GM21528 (cell line): ENCODE data around the gene TNF.
"Not testable (repeated sequence)": the region's sequence is repeated elsewhere in the genome, so short reads cannot be mapped to it uniquely, and the experiment has no call there.

Experiments used
- ATAC-seq: cut with Tn5 transposase; IDR thresholded peaks from one replicate; pipeline ENCODE4 v1.9.1; 2021; ENCODE audit warnings: mild to moderate bottlenecking, moderate library complexity; ENCODE audit not compliant: unreplicated experiment, low FRiP score

TNF gene

GRCh38 chr6:31586599-31587281, 11.4 kb downstream of the TNF start:
- no peak for ATAC-seq

- no peak for ATAC-seq
Observed at GRCh38 chr6:31587791-31588777, 12.7 kb downstream of the TNF start.

- ATAC-seq: no peak
Observed at GRCh38 chr6:31588871-31589650, 13.7 kb downstream of the TNF start.

GRCh38 chr6:31590691-31591090, 15.3 kb downstream of the TNF start:
- ATAC-seq: not testable (repeated sequence)

GRCh38 chr6:31592396-31592771, 17.0 kb downstream of the TNF start:
- no peak for ATAC-seq

GRCh38 chr6:31597006-31597405, 21.6 kb downstream of the TNF start:
- no peak for ATAC-seq

GRCh38 chr6:31607317-31607716, 32.0 kb downstream of the TNF start:
- ATAC-seq: no peak

GRCh38 chr6:31609519-31610406, 34.4 kb downstream of the TNF start:
- ATAC-seq: no peak

- no peak for ATAC-seq
Observed at GRCh38 chr6:31610968-31611367, 35.6 kb downstream of the TNF start.

- no peak for ATAC-seq
Observed at GRCh38 chr6:31614075-31614619, 38.8 kb downstream of the TNF start.

GRCh38 chr6:31614684-31615578, 39.6 kb downstream of the TNF start, which contains the start of gene AIF1:
TSS of gene AIF1 (plus strand) at chr6:31615234. CDS start at chr6:31615330, 96 bp downstream.
- ATAC-seq: no peak

GRCh38 chr6:31615748-31616147, 40.4 kb downstream of the TNF start:
- ATAC-seq: no peak

- ATAC-seq: no peak
Observed at GRCh38 chr6:31617010-31617409, 41.6 kb downstream of the TNF start.

GRCh38 chr6:31619805-31620585, 44.6 kb downstream of the TNF start:
- ATAC-seq: peak; percentile 80

GRCh38 chr6:31620586-31621319, 45.4 kb downstream of the TNF start, which contains the start of gene PRRC2A:
TSS of gene PRRC2A (plus strand) at chr6:31620715. CDS start at chr6:31622790, 2,075 bp downstream.
- no peak for ATAC-seq

GRCh38 chr6:31621320-31621939, 46.1 kb downstream of the TNF start:
- no peak for ATAC-seq

- no peak for ATAC-seq
Observed at GRCh38 chr6:31621991-31622390, 46.6 kb downstream of the TNF start.
